OCI-LY3 (cell line): ENCODE results near the gene LRRFIP2.

Experiments used
- EZH2phosphoT487 ChIP-seq: fragments of 200-600 bp; shearing (Covaris generic); IDR thresholded peaks from 2 replicates; pipeline ENCODE4 v1.6.1; 2018; ENCODE audit warnings: antibody characterized with exemption, mixed run types, low read depth
- TF ChIP-seq, protein P1 (sequence below): fragments of 200-600, 300-600 bp; sonication (generic); IDR thresholded peaks from 2 replicates; pipeline ENCODE4 v1.5.1; 2014; ENCODE audit warnings: antibody characterized with exemption, low read length, low read depth

DNA sequence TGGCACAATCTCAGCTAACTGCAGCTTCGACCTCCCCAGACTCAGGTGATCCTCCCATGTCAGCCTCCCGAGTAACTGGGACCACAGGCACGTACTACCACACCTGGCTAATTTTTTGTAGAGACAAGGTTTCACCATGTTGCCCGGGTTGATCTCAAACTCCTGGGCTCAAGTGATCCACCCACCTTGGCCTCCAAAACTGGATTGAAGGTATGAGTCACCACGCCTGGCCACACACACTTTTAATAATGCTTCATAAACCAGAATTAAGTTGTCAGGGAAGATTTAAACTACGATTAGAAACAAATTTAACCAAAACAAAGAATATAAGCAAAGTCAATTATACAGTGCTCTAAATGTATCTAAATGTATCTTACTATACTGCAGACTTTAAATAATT lies 87.5 kb downstream of the LRRFIP2 start:
- TF ChIP-seq, protein P1, sequence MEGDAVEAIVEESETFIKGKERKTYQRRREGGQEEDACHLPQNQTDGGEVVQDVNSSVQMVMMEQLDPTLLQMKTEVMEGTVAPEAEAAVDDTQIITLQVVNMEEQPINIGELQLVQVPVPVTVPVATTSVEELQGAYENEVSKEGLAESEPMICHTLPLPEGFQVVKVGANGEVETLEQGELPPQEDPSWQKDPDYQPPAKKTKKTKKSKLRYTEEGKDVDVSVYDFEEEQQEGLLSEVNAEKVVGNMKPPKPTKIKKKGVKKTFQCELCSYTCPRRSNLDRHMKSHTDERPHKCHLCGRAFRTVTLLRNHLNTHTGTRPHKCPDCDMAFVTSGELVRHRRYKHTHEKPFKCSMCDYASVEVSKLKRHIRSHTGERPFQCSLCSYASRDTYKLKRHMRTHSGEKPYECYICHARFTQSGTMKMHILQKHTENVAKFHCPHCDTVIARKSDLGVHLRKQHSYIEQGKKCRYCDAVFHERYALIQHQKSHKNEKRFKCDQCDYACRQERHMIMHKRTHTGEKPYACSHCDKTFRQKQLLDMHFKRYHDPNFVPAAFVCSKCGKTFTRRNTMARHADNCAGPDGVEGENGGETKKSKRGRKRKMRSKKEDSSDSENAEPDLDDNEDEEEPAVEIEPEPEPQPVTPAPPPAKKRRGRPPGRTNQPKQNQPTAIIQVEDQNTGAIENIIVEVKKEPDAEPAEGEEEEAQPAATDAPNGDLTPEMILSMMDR = no peak
- no peak for TF ChIP-seq EZH2phosphoT487
